ENCODE results near the gene BEGAIN.

BEGAIN gene

GRCh38 chr14:100536721-100537445 is 50.3 kb downstream of the BEGAIN start:
- DNase-seq (ENCODE audit: low read depth): no peak

DNA sequence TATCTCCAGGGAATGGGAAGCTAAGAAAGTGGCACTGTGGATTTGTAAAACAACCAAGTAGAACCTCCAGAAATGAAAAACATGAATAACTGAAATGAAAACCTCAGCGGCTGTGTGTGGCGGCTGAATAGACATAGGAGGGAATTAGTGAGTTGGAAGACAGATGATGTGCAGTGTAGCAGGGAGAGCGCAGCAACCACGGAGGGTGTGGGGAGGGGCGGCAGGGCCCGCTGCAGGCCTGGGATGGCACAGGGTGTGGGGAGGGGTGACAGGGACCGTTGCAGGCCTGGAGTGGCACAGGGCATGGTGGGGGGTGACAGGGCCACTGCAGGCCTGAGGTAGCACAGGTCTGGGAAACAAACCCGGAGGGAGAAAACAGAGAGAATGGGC is 51.1 kb downstream of the BEGAIN start:
- no peak for DNase-seq (ENCODE audit: low read depth)

GRCh38 chr14:100535287-100536120 is 51.7 kb downstream of the BEGAIN start:
- DNase-seq (ENCODE audit: low read depth): no peak

DNA sequence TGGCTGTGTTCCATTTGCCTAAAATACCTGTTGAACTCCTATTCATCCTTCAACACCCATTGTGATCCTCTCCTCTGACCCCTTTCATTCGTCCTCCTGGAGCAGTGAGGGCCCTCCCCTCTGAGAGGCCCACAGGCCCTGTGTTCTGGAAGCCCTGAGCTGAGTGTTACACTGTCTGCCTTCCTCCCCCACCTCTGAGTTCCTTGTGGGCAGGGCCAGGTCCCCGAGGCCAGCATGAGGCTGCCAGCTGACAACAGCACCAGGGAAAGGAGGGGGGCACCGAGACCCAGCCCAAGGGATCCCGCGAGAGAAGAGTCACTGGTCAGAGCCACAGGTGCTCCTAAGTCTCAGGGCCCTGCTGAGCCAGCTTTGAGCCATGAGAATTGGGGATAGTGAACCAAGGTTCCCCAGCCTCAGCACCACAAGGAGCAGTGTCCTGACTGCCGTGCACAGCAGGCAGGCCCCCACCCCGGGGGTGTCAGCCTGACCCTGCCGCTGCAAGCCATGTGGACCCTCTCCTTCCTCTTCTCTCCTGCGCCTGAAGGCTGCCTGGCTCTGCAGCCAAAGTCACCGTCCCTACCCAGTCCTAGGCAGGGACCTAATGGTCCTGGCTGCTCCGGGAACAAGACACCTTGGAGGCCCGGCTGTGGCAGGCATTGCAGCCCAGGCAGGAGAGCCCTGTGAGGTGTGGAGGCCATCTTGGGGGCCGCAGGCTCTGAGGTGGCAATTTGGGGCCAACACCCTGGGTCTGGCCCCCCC is 52.5 kb downstream of the BEGAIN start:
- DNase-seq (ENCODE audit: low read depth): no peak

DNA sequence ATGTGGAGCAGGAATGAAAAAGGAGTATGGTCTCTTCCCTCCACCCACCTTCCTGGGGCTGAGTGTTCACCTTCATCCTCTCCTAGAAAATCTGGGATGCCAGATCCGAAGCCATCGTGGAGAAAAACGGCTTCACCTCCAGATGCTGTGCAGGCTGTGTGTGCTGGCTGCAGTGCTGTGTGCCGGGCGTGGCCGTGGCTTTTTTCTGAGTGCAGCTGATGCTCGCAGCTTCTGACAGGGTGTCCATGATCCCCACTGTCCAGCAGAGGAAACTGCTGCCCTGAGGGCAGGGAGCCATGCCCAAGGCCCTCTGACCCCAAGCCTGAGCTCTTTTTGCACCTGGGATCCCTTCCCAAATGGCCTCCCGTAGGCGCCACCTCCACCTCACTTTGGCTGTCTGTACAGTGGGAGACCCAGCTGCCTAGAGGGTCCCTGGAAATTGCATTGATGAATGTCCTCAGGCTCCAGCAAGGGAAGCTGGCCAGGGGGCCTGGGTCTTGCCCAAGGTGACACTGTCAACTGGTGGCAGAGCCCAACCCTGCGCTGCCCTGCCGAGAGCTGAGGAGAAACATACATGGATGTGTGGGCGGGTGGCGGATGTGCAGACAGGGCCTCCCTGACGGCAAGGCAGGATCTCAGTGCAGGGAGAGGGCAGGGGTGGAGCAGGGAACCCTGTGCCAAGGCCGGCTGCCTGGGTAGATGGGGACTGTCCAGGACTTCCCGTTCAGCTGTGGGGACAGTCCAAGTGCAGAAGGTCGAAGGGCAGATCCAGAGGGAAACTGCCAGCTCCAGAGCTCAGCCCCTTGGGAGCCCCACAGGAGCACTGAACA is 53.3 kb downstream of the BEGAIN start:
- DNase-seq (ENCODE audit: low read depth): no peak

GRCh38 chr14:100532906-100533655 is 54.1 kb downstream of the BEGAIN start:
- DNase-seq (ENCODE audit: low read depth): no peak

DNA sequence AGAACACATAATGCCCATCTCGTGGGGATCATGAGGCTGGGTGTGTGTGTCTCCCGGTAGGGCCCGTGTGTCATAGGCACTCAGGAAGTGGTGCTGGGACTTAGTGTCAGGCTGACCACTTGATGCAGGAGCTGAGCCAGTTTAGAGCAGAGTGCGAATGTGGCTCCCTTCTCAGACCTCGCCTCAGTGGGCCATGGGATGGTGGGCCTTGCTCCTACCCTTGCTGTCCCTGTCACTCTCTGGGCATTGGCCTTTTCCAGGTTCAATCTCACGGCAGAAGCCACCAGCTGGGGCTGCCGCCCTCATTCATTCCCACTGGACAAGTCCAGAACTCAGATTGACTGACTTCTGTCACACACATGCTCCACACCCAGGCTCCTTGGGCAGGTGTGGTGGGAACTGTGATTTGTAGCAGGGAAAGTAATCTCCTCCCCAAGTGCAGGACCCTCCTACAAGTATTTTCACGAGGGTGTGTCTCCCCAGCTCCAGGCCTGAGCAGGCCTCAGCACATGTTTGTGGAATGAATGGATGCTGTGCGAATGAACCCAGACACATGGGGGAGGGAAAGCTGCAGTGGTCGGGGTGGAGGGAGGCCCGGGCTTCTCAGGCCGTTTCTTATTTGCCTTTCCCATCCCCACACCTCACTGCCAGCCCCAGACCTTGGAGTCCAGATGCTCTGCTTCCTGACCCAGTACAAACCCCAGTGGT is 54.9 kb downstream of the BEGAIN start:
- DNase-seq (ENCODE audit: low read depth): no peak

GRCh38 chr14:100531152-100532121 is 55.8 kb downstream of the BEGAIN start:
- no peak for DNase-seq (ENCODE audit: low read depth)

DNA sequence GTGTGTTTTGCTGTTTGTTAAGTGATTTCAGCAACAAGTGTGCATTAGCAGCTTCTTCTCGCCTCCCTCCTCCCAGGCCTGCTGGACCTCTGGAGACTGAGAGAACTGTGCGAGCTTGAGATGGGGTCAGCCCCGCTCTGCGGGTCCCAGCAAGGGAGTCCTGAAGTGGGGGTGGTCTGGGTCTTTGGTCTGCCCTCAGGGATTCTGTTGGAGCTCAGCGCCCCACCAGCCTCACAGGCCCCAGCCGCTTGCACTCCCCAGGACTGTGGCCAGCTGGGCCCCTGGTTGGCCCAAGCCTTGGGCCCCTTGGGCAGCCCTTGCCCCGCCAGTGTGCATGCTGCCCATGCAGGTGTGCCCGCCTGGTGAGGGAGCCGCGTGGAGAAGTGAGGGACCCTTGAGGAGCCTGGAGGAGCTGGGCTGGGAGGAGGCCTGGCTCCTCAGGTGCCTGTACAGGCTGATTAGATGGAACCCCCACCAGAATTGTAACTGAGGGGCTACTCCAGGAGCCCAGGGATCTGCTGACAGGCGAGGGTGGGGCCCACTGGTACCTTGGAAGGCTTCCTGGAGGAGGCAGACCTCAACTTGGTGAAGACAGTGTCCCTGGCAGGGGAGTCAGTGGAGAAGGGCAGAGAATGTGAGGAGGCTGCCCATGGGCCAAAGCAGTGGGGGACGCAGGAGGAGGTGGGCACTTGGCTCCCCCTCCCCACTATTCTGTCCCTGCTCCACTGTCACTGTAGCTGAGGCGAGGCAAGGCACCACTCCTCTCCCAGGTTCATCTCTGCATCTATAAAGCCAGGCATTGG is 56.7 kb downstream of the BEGAIN start:
- DNase-seq (ENCODE audit: low read depth): no peak

- DNase-seq (ENCODE audit: low read depth): no peak
Measured at GRCh38 chr14:100529561-100530031, 57.6 kb downstream of the BEGAIN start.

DNA sequence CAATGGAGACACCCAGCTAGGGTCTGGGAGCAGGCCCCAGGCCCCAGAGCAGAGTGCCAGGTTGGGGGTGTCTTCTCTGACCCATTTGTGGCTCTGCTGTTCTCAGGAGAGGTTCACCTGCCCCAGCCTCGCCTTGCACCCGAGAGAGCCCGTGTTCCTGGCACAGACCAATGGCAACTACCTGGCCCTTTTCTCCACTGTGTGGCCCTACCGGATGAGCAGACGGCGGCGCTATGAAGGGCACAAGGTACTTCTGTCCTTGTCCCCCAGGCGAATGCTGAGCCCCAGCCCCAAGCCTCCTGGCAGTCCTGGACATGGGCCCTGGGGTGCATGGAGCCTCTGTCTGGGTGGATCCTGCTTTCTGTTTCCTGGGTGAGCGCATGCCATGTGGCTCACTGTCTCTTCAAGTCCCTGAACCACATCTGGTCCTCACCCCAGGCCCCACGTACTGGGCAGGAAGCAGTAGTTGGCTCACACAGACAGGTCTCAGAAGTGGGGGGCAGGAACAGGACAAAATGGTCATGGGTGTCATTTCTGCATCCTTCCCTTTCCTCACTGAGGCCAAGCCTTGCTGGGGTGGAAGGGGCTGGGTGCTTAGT is 58.2 kb downstream of the BEGAIN start:
- DNase-seq (ENCODE audit: low read depth): no peak

DNA sequence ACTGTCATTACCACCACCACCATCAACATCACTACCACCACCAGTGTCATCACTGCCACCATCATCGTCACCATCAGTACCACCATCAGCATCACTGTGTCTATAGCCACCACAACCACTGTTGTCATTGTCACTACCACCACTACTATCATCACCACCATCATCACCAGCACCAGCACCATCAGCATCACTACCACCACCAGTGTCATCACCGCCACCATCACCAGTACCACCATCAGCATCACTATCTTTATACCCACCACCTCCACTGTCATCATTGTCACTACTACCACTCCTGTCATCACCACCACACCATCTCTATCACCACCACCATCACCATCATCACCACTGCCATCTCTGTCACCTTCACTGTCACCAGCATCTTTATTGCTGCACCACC is 60.6 kb downstream of the BEGAIN start:
- no peak for DNase-seq (ENCODE audit: low read depth)

DNA sequence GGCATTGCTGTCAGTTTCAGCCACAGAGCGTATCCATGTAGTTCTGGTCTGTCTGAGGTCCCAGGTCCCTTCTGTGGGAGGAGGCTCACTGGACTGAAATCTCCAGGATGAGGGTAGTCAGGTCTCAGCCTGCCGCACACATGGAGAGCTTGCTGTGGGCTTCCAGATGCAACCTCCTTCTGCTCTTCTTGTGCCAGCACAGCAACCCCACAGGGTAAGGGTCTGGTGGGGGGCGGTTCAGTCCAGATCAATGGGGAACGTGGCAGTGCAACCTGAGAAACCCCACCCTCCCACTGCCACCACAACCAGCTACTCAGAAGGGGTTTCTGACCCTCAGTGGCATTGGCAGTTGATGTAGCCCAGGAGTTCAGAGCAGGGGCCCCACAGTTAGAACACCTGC is 61.2 kb downstream of the BEGAIN start:
- no peak for DNase-seq (ENCODE audit: low read depth)

- no peak for DNase-seq (ENCODE audit: low read depth)
Measured at GRCh38 chr14:100525615-100526014, 61.6 kb downstream of the BEGAIN start.

DNA sequence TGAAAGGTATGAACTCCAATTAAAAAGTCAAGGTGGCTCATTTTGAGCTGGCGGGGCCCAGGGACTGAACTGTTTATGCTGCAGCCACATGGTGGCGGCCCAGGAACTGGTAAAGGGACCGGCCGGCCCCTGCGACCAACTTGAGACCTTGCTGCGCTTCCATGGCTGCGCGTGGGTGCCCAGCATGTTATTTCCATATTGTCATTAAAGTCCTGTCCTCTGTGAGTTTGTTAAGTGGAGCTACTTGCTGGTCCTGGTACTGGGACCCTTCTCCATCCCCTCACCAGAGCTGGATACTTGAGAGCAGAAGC is 62.3 kb downstream of the BEGAIN start:
- DNase-seq (ENCODE audit: low read depth): no peak

GRCh38 chr14:100524233-100524932 is 62.8 kb downstream of the BEGAIN start:
- no peak for DNase-seq (ENCODE audit: low read depth)

GRCh38 chr14:100523843-100524169 is 63.4 kb downstream of the BEGAIN start:
- no peak for DNase-seq (ENCODE audit: low read depth)
